Breast epithelium (tissue), 3 donors: ENCODE measurements around the gene ASIP.

Experiments
- POLR2A ChIP-seq: fragments of 450-650 bp; IDR thresholded peaks from one replicate; pipeline ENCODE4 v1.6.1; 2016; ENCODE audit warnings: antibody characterized with exemption, mild to moderate bottlenecking, moderate library complexity
- POLR2AphosphoS5 ChIP-seq, 3 donors: sonication (generic); formaldehyde crosslinking; IDR thresholded peaks; one replicate each; pipeline ENCODE4 v1.6.1; 2017; ENCODE audit warnings: antibody characterized with exemption in 3 of 3
- TF ChIP-seq, protein P1 (sequence below), 3 donors: fragments of 450-650 bp; IDR thresholded peaks; one replicate each; pipeline ENCODE4 v1.5.1; 2016 to 2017; ENCODE audit warnings: antibody characterized with exemption in 3 of 3, mild to moderate bottlenecking in 3 of 3, moderate library complexity in 3 of 3

GRCh38 chr20:34274694-34275093 is 33.5 kb downstream of the ASIP start:
- TF ChIP-seq, protein P1, sequence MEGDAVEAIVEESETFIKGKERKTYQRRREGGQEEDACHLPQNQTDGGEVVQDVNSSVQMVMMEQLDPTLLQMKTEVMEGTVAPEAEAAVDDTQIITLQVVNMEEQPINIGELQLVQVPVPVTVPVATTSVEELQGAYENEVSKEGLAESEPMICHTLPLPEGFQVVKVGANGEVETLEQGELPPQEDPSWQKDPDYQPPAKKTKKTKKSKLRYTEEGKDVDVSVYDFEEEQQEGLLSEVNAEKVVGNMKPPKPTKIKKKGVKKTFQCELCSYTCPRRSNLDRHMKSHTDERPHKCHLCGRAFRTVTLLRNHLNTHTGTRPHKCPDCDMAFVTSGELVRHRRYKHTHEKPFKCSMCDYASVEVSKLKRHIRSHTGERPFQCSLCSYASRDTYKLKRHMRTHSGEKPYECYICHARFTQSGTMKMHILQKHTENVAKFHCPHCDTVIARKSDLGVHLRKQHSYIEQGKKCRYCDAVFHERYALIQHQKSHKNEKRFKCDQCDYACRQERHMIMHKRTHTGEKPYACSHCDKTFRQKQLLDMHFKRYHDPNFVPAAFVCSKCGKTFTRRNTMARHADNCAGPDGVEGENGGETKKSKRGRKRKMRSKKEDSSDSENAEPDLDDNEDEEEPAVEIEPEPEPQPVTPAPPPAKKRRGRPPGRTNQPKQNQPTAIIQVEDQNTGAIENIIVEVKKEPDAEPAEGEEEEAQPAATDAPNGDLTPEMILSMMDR (IDR thresholded peaks at IDR 0.05) = no peak
- TF ChIP-seq POLR2A = no peak
- no peak for TF ChIP-seq POLR2AphosphoS5 (IDR thresholded peaks at IDR 0.05)
